Purkinje cell (primary cell): ENCODE results near the gene C4BPA. TPM values are rescaled to one million over a fixed set of nuclear protein-coding genes. Genes with fewer than 3 reads are reported as not detected.

ENCODE experiments used
- polyA plus RNA-seq: library from polyadenylated mRNA; unstranded; fragments of >200 nt; fragmentation: Nextera tagmentation; gene quantifications from 2 replicates; pipeline ENCODE4 v1.2.1, GENCODE V29; 2014

The C4BPA gene
- polyA plus RNA-seq = 0.11 TPM in 1 of 2 replicates, not detected in the other

GRCh38 chr1:207103892-207104373 lies at the start of gene C4BPA:
C4BPA (plus strand) TSS chr1:207104233; CDS start chr1:207113026, 8,793 bp downstream.

DNA sequence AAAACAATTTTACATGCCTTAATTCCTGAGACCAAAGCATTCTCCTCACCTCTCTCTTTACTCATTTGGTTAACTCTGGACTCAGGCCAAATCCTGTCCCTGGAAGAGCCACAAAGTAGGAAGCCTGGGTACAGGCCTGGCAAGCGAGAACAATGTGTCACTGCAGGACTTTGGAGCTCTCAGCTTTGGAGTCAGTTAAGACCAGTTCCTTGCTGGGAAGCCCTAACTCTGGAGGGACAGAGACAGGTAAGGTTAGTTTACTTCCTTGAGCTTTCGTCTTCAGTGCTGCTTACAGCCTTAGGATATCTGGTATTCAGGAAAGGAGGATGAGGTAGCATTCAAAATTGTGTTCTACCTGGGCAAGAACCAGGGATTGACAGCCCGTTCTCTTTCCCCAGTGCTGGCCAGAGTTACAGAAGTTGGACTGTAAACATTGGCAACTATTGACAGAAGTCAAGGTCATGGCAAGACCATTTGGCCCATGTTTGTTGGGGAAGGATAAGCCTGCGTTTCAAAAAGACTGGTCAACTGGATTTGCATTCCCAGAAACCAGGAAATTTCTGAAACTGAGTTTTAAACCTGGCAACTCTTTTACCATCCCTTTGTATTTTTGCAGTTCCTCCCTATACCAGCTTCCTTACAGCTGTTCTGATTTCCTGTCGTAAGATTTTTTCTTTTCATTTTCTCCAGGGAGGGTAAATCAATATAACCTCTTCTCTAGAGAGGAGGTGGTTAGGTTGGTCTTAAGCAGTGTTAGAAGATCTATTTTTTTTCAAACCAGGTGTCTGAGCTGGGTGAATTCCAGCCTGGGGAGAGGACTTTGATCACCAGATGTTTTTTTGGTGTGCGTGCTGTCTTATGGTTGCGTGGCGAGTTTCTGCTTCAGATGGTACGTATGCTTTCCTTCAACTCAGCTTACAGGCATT lies 15.1 kb upstream of the C4BPA start, which contains the start of gene C4BPB:
TSS of gene C4BPB (plus strand) at position 160 of the 926 bp plus-strand sequence. CDS start at position 832, 672 bp downstream.

Other genes starting within 250 kb of the C4BPA start
- gene IL20, start 238.6 kb upstream of the C4BPA start, polyA plus RNA-seq = not detected in 2 replicates
- not detected in 2 replicates for gene IL24, start 206.8 kb upstream of the C4BPA start, polyA plus RNA-seq
- not detected in 2 replicates for gene FCMR, start 182.3 kb upstream of the C4BPA start, polyA plus RNA-seq
- gene PIGR, start 157.8 kb upstream of the C4BPA start, polyA plus RNA-seq = not detected in 2 replicates
- not detected in 2 replicates for gene FCAMR, start 133.8 kb upstream of the C4BPA start, polyA plus RNA-seq
- gene C1orf116, start 71.5 kb upstream of the C4BPA start, polyA plus RNA-seq = not detected in 2 replicates
- gene YOD1, start 53.0 kb upstream of the C4BPA start, polyA plus RNA-seq = 2.4 and 2.8 TPM in 2 replicates
- 6.5 and 8.2 TPM in 2 replicates for gene PFKFB2, start 51.0 kb upstream of the C4BPA start, polyA plus RNA-seq
- not detected in 2 replicates for gene C4BPB, start 15.4 kb upstream of the C4BPA start, polyA plus RNA-seq
- 29.6 and 35.9 TPM in 2 replicates for gene CD55, start 217.4 kb downstream of the C4BPA start, polyA plus RNA-seq